Measurements from ENCODE around the gene RGS5. TPM values are rescaled to one million over a fixed set of nuclear protein-coding genes. Genes with fewer than 3 reads are reported as not detected.
A peak's percentile ranks its signal among the peaks of the same experiment; 100 is the strongest.

RGS5 gene
- total RNA-seq, 1 experiment from 2014 or later = 8.7 TPM

- DNase-seq (ENCODE audit: extremely low read depth, low read depth) = no peak
Observed at GRCh38 chr1:163186862-163187261, 15.9 kb downstream of the RGS5 start.

- DNase-seq (ENCODE audit: extremely low read depth, low read depth) = no peak
Observed at GRCh38 chr1:163182330-163182949, 20.3 kb downstream of the RGS5 start.

GRCh38 chr1:163178628-163179027, 24.1 kb downstream of the RGS5 start:
- DNase-seq (ENCODE audit: extremely low read depth, low read depth) = no peak

GRCh38 chr1:163176797-163177196, 25.9 kb downstream of the RGS5 start:
- no peak for DNase-seq (ENCODE audit: extremely low read depth, low read depth)

- DNase-seq (ENCODE audit: extremely low read depth, low read depth) = peak; percentile 59
Observed at GRCh38 chr1:163174524-163175437, 27.9 kb downstream of the RGS5 start.

- DNase-seq (ENCODE audit: extremely low read depth, low read depth) = no peak
Observed at GRCh38 chr1:163173121-163173520, 29.6 kb downstream of the RGS5 start.

- DNase-seq (ENCODE audit: extremely low read depth, low read depth) = no peak
Observed at GRCh38 chr1:163172596-163172995, 30.1 kb downstream of the RGS5 start.

GRCh38 chr1:163171826-163172225, 30.9 kb downstream of the RGS5 start:
- no peak for DNase-seq (ENCODE audit: extremely low read depth, low read depth)

- DNase-seq (ENCODE audit: extremely low read depth, low read depth) = no peak
Observed at GRCh38 chr1:163170975-163171676, 31.6 kb downstream of the RGS5 start.

GRCh38 chr1:163170331-163170730, 32.4 kb downstream of the RGS5 start:
- DNase-seq (ENCODE audit: extremely low read depth, low read depth) = no peak

- no peak for DNase-seq (ENCODE audit: extremely low read depth, low read depth)
Observed at GRCh38 chr1:163169553-163169952, 33.2 kb downstream of the RGS5 start.

- no peak for DNase-seq (ENCODE audit: extremely low read depth, low read depth)
Observed at GRCh38 chr1:163168053-163168452, 34.7 kb downstream of the RGS5 start.

GRCh38 chr1:163166886-163167555, 35.7 kb downstream of the RGS5 start:
- DNase-seq (ENCODE audit: extremely low read depth, low read depth) = no peak

GRCh38 chr1:163165119-163165518, 37.6 kb downstream of the RGS5 start:
- DNase-seq (ENCODE audit: extremely low read depth, low read depth) = no peak

- DNase-seq (ENCODE audit: extremely low read depth, low read depth) = no peak
Observed at GRCh38 chr1:163163881-163164582, 38.7 kb downstream of the RGS5 start.

- no peak for DNase-seq (ENCODE audit: extremely low read depth, low read depth)
Observed at GRCh38 chr1:163163163-163163562, 39.6 kb downstream of the RGS5 start.

GRCh38 chr1:163162381-163162914, 40.3 kb downstream of the RGS5 start:
- DNase-seq (ENCODE audit: extremely low read depth, low read depth) = no peak

GRCh38 chr1:163161841-163162240, 40.9 kb downstream of the RGS5 start:
- no peak for DNase-seq (ENCODE audit: extremely low read depth, low read depth)

GRCh38 chr1:163161337-163161736, 41.4 kb downstream of the RGS5 start:
- no peak for DNase-seq (ENCODE audit: extremely low read depth, low read depth)

GRCh38 chr1:163155606-163156005, 47.1 kb downstream of the RGS5 start:
- DNase-seq (ENCODE audit: extremely low read depth, low read depth) = no peak

Data from NCI-H460 (cell line).